Measurements from ENCODE around the gene RTBDN. TPM values are rescaled to one million over a fixed set of nuclear protein-coding genes. Genes with fewer than 3 reads are reported as not detected.

Gene RTBDN
- total and polyA plus RNA-seq, 10 of the 15 experiments (the other 5 are each of a cell fraction or from before 2014, with no cell fraction given), result 0.45 TPM; not detected in 9

DNA sequence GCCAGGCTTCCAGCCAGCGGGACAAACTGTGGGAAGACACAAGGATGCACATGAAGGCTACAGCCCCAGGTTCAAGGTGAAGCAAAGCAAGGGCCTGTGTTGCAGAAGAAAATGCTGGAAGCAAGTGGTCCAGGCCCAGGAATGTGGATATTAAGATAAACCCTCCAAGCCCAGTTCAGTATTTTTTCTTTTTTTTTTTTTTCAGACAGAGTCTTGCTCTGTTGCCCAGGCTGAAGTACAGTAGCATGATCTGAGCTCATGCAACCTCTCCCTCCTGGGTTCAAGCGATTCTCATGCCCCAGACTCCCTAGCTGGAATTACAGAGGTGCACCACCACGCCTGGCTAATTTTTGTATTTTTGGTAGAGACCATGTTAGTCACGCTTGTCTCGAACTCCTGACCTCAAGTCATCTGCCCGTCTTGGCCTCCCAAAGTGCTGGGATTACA lies 37.2 kb downstream of the RTBDN start:
- ChIA-PET SMC1A (ENCODE audit: uncharacterized antibody, unreplicated experiment) (interaction anchor here (0.6 to 11.5 kb wide), 8 partner anchors 17 to 999 kb away, joined by 3 to 240 read pairs (median 20); no protein-coding TSS in a partner anchor), RAD21 (ENCODE audit: unreplicated experiment) (interaction anchor here (1.7 to 11.4 kb wide), 6 partner anchors 9 to 37 kb away, joined by 5 to 303 read pairs (median 20); partner anchors contain the start of genes HOOK2 and RNASEH2A), CTCF (interaction anchor here (1.0 to 12.9 kb wide), 12 partner anchors 10 to 809 kb away, joined by 3 to 537 read pairs (median 6); partner anchors contain the start of genes DNASE2, GET3 and HOOK2), POLR2A (interaction anchor here (1.2 to 8.2 kb wide), 2 partner anchors 18 to 63 kb away, joined by 10 to 303 read pairs; partner anchors contain the start of genes HOOK2 and TRIR)
- intact Hi-C loops (cut with micrococcal nuclease; ENCODE audit: unreplicated experiment) (no loop called here), in situ Hi-C loops (cut with MboI) (loop anchor here (5.0 kb wide), 1 partner anchor 35 kb away; no protein-coding TSS in a partner anchor)
- H3K9ac ChIP-seq (ENCODE audit: control insufficient read depth, insufficient read depth, low read length), result no peak overlapping the region
- ATAC-seq (no peak), DNase-seq (ENCODE audit: low read depth, low spot score) (no peak), FAIRE-seq (no peak)
- H3K4me3 ChIP-seq, result no peak overlapping the region
- WGBS (ENCODE audit: insufficient coverage, insufficient replicate concordance, low lambda C conversion rate, missing lambda C conversion rate), result 59% methylated on average over 6 of the region's 6 CpGs
- H3K4me1 ChIP-seq (ENCODE audit: control insufficient read depth, insufficient read depth, low read length), result peaks cover 23% of the 10 kb centered on the region
- BruUV-seq (replicated peaks), result no TSS peak
- no peak overlapping the region for H2AFZ ChIP-seq (ENCODE audit: control insufficient read depth, low read depth, low read length)
- peaks cover 0 to 1% of the 10 kb centered on the region in 2 experiments; a peak in 2 of 4 replicates for H3K36me3 ChIP-seq (ENCODE audit: control insufficient read depth in 2 of 2, insufficient read depth in 2 of 2, low read length in 1 of 2)
- peaks cover 28% of the 10 kb centered on the region for H3K79me2 ChIP-seq (ENCODE audit: control insufficient read depth, insufficient read depth, low read length)
- H3K27me3 ChIP-seq (replicated peaks in 1 of 2; ENCODE audit: control insufficient read depth in 2 of 2, insufficient read depth in 2 of 2, low read length in 1 of 2), result no peaks in the 10 kb centered on the region
- TF ChIP-seq MYC (IDR thresholded peaks at IDR 0.05; ENCODE audit: insufficient read depth, insufficient read length, insufficient replicate concordance, low read length, severe bottlenecking) (no peak), IKZF2 (IDR thresholded peaks at IDR 0.05) (no peak), SRF (IDR thresholded peaks at IDR 0.05; ENCODE audit: low read depth in 2 of 2, low read length in 2 of 2) (no peak), MAX (IDR thresholded peaks at IDR 0.05; ENCODE audit: low read depth, low read length) (no peak), ZNF24 (IDR thresholded peaks at IDR 0.05) (no peak), ELK1 (IDR thresholded peaks at IDR 0.05; ENCODE audit: low read depth, low read length) (no peak), RUNX3 (IDR thresholded peaks at IDR 0.05; ENCODE audit: low read length) (no peak), NR2F1 (conservative IDR thresholded peaks at IDR 0.05) (no peak), HDAC6 (IDR thresholded peaks at IDR 0.05; ENCODE audit: unreplicated experiment) (no peak), ZNF687 (IDR thresholded peaks at IDR 0.05) (no peak)
- TF ChIP-seq, protein P1, sequence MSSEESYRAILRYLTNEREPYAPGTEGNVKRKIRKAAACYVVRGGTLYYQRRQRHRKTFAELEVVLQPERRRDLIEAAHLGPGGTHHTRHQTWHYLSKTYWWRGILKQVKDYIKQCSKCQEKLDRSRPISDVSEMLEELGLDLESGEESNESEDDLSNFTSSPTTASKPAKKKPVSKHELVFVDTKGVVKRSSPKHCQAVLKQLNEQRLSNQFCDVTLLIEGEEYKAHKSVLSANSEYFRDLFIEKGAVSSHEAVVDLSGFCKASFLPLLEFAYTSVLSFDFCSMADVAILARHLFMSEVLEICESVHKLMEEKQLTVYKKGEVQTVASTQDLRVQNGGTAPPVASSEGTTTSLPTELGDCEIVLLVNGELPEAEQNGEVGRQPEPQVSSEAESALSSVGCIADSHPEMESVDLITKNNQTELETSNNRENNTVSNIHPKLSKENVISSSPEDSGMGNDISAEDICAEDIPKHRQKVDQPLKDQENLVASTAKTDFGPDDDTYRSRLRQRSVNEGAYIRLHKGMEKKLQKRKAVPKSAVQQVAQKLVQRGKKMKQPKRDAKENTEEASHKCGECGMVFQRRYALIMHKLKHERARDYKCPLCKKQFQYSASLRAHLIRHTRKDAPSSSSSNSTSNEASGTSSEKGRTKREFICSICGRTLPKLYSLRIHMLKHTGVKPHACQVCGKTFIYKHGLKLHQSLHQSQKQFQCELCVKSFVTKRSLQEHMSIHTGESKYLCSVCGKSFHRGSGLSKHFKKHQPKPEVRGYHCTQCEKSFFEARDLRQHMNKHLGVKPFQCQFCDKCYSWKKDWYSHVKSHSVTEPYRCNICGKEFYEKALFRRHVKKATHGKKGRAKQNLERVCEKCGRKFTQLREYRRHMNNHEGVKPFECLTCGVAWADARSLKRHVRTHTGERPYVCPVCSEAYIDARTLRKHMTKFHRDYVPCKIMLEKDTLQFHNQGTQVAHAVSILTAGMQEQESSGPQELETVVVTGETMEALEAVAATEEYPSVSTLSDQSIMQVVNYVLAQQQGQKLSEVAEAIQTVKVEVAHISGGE (CRISPR knock-in tag; IDR thresholded peaks at IDR 0.05), result no peak
- no peaks in the 10 kb centered on the region; the same call in 2 of the 3 replicates for H3K9me3 ChIP-seq (replicated peaks; ENCODE audit: control insufficient read depth, insufficient read depth, low read length)
- no peak overlapping the region for H3K27ac ChIP-seq (ENCODE audit: control insufficient read depth, insufficient read depth)
- no peaks in the 10 kb centered on the region for H4K20me1 ChIP-seq (ENCODE audit: control insufficient read depth, insufficient read depth)
- H3K4me2 ChIP-seq (ENCODE audit: control insufficient read depth, insufficient read depth), result no peak overlapping the region
